H54 (cell line): ENCODE measurements around the gene PCNA.
A peak's percentile ranks its signal among the peaks of the same experiment; 100 is the strongest.

ENCODE experiments used
- DNase-seq: peaks from one replicate; pipeline ENCODE4 v3.0.0; 2011; ENCODE audit warnings: low spot score, mixed read lengths; ENCODE audit not compliant: insufficient read length
- FAIRE-seq: peaks from 3 replicates; lab custom pipeline; 2011; peaks lifted over from hg19 to GRCh38; lab: Jason Lieb, UNC
- POLR2A ChIP-seq: IDR thresholded peaks from 2 replicates; pipeline ENCODE4 v1.6.1; 2011; ENCODE audit warnings: low read depth, mild to moderate bottlenecking, low read length

The PCNA gene

DNA sequence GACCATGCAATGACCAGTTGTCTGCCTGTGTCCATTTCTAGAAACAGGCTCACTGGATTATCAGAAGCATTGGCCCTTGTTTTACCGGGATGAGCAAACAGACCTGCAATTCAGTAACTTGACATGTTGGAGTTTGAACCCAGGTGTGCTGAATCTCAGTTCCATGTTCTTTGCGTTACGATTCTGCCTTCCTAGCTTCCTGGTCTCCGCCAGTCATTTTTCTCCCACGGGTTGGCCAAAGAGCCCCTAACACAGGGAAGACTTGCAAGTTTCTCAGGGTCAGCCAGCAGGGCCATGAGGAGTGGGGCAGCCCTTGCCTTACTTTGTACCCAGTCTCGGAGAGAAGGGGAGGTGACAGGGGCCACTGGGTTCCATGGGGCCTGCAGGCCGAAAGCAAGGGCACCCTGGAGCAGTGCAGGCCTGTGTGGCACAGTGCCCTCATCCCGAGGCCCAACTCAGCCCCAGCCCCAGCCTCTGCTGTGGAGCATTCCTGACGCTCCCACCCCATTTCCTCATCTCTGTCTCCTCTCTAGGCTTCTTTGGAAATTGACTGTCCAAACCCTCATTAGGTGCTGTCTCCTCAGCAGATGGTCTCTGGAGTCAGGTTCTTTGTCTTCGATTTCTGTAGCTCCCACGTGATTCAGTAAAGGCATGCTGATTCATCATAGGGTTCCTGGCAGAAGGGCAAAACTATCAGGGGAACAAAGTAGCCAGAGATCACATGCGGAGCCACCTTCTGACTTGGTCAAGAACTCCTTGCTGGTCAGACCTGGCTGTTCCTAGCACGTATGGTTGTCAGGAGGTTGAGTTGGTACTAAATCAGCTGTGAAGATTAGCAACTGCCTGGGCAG is 30.7 kb upstream of the PCNA start:
- no peak for TF ChIP-seq POLR2A
- FAIRE-seq, result peak; percentile 71
- no peak for DNase-seq

DNA sequence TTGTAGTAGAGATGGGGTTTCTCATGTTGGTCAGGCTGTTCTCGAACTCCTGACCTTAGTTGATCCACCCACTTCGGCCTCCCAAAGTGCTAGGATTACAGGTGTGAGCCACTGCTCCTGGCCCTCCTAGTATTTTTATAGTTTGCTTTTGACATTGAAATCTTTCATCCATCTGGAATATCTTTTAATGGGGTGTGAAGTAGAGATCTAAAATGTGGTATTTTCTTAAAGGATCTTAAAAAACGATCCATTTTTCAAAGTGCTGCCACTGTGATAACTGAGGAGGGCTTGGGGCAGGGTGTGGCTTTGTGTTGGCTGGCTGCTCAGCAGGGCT is 30.1 kb upstream of the PCNA start:
- TF ChIP-seq POLR2A, result no peak
- DNase-seq, result no peak
- no peak for FAIRE-seq

DNA sequence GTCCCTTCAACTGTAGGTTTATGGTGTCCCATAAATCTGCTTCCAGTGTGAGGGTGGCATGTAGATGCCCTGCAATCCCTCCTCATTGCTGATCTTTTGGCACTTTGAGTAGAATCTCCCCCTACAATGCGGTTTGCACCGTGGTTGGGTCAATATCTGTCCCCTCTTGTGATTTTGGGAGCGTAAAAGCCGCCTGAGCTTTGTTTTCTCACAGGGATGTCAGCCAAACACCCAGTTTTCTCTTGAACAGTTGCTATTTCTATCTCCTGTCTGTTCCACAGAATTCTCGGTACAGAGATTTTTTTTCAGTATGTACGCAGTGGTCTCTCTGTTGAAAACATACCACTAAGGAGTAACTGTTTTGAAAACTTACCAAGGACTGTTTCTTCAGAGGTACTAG is 28.8 kb upstream of the PCNA start:
- TF ChIP-seq POLR2A, result no peak
- no peak for FAIRE-seq
- DNase-seq, result no peak

DNA sequence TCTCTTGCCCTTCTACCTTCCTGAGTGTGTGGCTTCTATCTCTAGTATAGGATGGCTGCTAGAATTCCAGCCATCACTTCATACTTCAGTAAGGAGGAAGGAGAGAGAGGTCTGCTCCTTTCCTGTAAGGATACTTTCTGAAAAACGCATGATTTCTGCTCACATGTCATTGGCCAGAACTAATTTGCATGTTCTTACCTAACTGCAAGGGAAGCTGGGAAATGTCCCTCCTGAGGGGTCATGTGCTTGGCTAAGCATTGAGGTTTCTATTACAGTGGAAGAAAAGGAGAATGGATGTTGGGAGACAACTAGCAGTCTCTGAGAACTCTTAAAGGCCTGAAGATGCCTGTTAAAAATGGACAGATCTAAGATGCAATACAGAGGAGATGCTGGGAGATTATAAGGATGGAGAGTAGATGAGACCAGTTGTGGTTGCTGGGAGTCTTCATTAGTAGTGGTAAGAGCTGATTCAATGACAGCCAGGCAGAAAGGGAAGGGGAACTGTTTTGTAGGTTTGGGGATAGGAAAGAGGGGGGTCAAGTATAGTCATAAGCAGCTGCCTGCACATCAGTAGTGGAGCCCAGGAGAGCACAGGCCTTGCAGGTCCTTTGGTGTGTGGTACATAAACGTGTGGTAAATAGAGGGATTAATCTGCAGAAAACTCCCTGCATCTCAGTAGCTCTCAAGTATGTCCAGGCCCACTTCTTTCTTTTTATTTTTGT is 27.3 kb upstream of the PCNA start:
- no peak for TF ChIP-seq POLR2A
- no peak for DNase-seq

DNA sequence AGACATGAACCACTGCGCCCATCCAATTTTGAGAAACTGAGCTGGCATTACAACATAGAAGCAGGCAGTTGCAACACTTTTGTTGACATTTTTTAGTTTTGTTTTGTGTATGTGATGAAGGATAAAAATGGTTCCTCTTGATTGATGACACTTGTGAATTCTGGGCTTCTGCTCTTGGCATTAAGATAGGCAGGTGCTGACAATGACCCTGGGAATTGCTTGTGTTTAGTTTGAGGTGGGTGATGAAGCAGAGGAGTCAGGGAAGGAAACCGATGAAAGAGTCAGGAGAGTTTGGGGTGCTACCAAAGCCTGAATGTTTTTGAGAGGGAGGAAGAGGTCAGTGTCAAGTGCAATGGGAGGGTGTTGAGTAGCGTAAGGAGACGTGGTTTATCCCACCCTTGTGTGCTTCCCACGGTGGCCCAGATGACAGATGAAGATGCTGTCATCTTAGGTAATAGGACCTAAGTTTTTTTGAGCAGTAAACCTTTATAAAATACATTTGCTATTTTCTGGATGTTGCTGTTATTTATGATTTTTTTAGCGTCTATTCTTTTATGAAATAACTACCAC is 26.4 kb upstream of the PCNA start:
- no peak for TF ChIP-seq POLR2A

More for the DNA sequence above, 27.3 kb upstream of the PCNA start:
- FAIRE-seq, result no peak

DNA sequence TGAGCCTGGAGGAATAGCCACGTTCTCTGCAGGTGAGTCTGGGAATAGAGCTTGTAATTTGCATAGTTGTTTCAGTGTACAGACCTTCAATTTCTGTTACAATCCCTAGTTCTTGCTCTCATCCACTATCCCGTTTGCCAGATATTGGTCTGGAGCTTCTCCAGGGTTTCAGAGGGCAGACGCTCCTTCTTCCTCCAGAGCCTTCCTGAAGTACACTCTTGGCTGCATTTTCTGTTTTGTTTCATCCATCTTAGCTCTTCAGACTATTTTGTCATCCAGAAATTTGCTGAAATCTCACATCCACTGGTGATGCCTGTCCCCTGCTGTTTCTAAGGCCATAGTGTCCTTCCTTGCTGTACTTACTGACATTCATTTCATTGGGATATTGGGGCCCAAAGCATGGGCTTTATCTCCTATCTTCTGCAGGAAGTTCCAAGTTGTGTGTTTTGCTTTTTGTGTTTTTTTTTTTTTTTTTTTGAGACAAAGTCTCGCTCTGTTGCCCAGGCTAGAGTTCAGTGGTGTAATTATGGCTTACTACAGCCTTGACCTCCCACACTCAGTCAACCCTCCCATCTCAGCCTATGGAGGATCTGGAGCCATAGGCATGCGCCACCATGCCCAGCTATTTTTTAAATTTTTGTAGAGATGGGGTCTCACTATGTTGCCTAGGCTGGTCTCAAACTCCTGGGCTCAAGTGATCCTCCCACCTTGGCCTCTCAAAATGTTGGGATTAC is 25.8 kb upstream of the PCNA start:
- TF ChIP-seq POLR2A, result no peak
- no peak for FAIRE-seq
- DNase-seq, result no peak

More for the DNA sequence above, 26.4 kb upstream of the PCNA start:
- DNase-seq (no peak), FAIRE-seq (no peak)

DNA sequence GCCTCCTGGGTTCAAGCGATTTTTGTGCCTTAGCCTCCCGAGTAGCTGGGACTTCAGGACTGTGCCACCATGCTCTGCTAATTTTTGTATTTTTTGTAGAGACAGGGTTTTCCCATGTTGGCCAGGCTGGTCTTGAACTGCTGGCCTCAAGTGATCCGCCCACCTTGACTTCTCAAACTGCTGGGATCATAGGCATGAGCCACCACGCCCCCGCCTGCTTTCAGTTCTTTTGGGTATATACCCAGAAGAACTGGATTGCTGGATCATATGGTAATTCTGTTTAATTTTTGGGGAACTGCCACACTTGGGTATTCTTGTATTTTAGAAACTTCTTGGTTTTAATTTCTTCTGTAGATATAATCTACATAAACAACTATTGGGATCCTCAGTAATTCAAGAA is 24.1 kb upstream of the PCNA start:
- no peak for FAIRE-seq
- no peak for DNase-seq
- TF ChIP-seq POLR2A, result no peak

DNA sequence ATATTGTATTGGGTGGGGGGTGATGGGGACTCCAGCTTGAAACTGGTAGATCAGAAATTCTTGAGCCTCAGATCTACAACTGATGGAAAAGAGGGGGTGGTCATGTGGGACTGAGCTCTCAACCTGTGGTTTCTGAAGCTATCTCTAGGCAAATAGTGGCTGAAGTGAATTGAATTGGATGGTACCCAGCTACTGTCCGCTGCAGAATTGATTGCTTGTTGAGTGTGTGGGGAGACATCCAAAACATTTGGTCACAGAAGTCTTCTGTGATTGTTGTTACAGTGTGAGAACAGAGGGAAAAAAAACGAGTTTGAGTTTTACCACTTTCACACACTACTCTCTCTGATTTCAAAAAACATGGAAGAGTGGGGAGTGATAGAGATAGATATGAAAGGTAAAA is 21.9 kb upstream of the PCNA start:
- FAIRE-seq (no peak), DNase-seq (no peak)
- no peak for TF ChIP-seq POLR2A

DNA sequence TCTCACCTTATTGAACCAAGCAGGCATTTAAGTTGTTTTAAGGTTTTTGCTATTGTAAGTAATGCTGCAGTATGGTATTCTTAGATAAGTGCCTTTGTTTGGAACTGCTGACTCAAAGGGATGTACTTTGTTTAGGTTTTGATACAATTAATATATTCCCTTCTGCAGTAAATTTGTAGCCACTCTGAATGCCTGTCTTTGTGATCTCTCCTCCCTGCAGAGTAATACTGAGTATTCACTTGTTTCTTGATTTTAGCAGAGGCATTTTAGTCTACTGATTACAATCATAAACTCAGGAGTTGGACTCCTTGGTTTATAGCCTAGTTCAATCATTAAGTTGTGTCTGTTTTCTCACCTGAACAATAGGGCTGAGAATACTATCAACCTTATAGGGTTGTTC is 20.4 kb upstream of the PCNA start:
- DNase-seq (no peak), FAIRE-seq (no peak)
- TF ChIP-seq POLR2A, result no peak

DNA sequence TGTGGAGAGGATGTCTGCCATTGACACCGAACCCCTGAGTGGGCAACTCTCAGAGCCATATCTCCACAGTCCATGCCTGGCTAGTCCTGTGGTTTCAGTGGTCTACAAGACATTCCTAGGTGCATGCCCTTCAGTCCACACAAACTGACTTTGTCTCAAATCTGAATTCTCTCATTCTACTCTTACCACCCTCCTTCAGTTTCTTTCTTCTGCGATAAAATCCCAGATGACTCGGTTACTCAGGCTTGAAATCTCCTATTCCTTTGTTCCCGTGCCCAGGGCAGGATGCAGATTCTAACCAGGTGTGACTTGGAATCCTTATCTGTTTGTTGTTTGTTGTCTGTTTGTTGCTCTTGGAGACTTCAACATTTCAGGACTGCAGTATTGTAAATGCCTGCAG is 16.3 kb upstream of the PCNA start:
- DNase-seq (no peak), FAIRE-seq (no peak)
- TF ChIP-seq POLR2A, result no peak

DNA sequence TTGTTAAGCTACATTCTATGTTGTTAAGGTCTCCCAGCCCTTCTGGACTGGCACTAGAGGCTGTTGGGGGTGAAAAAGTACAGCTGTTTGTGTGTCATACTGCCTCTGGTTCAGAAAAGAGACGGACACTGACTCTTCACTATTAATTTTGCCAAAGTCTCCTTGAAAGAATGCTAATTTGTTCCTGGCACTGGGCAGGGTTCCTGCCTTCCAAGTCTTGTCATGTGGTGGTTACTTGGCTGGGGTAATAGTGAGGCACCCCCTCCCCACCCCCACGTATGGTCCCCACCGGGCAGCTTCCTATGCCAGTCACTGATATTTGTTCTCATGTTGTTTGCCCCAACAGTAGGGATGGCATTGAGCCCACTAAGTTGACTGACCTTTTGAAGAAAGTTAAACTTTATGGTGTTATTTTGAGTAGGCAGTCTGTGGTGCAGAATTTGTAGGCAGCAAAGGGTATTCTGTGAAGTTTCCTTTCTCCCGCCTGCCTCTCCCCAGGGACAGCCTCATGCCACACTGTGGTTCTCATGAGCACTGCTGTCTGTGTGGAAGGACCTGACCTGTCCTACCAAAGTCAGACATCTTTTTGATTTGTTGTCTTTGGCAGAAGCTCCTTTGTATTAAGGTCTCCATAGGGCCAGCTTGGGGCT is 15.7 kb upstream of the PCNA start:
- DNase-seq (no peak), FAIRE-seq (no peak)
- TF ChIP-seq POLR2A, result no peak

DNA sequence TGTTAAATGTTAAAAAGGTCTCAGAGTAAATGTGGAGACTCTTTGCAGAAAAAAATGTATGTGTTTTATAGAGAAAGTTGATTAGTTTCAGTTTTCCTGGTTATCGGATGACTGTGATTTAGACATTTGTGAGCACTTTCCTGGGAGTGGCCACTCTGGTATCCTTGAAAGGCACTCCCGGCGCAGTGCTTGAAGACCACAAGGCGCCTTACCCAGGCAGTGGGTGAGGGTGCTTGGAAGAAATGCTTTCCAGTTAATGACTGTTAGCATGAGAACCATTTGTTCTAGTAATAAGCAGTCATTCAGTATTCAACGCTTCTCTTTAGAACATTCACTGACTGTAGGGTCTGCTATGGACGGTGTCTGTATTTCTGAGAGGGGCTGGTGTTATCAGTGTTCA is 14.2 kb upstream of the PCNA start:
- DNase-seq (no peak), FAIRE-seq (no peak)
- TF ChIP-seq POLR2A, result no peak

DNA sequence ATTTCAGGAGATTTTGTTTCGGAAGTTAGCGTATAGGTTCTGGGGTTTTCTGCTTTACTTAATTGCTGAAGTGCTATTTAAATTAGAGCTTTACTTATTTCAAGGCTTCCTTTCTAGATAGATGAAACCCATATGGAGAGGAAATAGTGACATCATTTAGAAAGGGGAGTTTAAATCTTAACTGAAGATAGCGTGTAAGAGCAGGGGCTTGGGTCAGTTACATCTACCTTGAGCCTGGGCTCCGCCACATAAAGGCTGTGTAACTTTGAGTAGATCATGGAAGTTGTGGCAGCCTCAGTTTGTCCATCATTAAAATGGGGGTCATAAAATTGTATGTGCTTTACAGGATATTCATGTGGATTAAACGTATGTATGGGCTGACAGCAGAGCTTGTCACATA is 11.7 kb upstream of the PCNA start:
- no peak for TF ChIP-seq POLR2A
- no peak for DNase-seq
- no peak for FAIRE-seq
